ENCODE data around the gene CDC42BPB. TPM values are rescaled to one million over a fixed set of nuclear protein-coding genes. Genes with fewer than 3 reads are reported as not detected.

The CDC42BPB gene
- total RNA-seq, 1 donor, result 118 TPM

DNA sequence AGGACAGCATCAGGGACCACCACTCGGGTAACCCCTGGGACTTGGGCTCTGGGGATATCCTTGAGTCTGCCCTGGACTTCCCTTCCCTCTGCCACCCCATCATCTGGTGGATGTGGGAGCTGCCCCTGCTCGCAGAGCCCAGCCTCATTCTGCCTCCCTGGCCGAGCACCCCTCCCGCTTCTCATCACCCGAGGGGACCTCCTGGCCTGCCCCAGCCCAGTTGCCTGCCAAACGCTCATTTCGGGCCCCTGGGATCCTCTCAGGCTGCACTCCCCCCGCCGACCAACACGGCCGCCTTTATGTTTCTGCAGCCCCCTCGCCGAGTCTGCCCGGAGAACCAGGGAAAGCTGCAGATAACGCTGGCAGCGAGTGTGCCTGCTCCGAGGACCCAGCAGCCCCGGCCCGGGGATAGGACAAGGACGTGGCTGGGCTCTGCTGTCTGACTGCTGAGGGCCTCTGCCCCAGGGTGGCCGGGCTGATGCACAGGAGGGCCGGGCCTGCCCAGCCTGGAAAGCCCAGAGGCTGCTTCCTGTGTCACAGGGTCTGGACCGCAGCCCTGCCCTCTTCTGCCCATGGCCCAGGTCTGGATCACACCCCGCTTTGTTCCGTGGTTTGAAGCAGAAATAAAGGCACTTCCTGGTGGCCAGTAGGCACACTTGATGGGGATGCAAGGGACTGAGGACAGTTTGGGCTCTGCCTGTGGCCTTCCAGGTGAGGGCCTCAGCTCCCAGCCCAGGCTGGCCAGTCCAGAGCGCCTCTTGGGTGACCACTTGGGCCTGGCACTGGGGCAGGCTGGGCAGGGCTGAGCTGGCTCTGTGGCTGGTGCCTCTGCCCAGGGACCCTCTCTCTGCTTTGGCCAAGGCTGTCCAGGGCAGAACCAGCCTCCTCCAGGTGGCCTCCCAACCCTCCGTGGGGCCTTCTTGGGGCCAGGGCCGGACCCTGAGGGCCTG is 32.3 kb upstream of the CDC42BPB start:
- TF ChIP-seq CTCF (IDR thresholded peaks at IDR 0.05; ENCODE audit: extremely low read depth, low read depth, low read length), result no peak
- Histone ChIP-seq H4K20me1 (ENCODE audit: insufficient read depth, low read length) (no peaks in the 10 kb centered on the region), H3K4me1 (ENCODE audit: insufficient read depth, low read length) (no peaks in the 10 kb centered on the region), H2AFZ (ENCODE audit: low read length) (no peak overlapping the region), H3K79me2 (ENCODE audit: insufficient read depth, low read length) (no peaks in the 10 kb centered on the region), H3K36me3 (ENCODE audit: insufficient read depth, low read length) (no peaks in the 10 kb centered on the region), H3K27ac (ENCODE audit: low read depth, low read length) (no peak overlapping the region), H3K9me3 (ENCODE audit: low read depth, low read length) (no peaks in the 10 kb centered on the region), H3K27me3 (ENCODE audit: insufficient read depth, low read length) (peaks cover 2% of the 10 kb centered on the region), H3K4me3 (ENCODE audit: insufficient read depth, low read length) (no peak overlapping the region), H3K4me2 (ENCODE audit: insufficient read depth, low read length) (no peak overlapping the region)
- DNase-seq (ENCODE audit: insufficient read length, low spot score, missing footprints), result peak; percentile 85

- Histone ChIP-seq H3K27me3 (ENCODE audit: insufficient read depth, low read length) (peaks cover 8% of the 10 kb centered on the region), H3K9me3 (ENCODE audit: low read depth, low read length) (no peaks in the 10 kb centered on the region), H2AFZ (ENCODE audit: low read length) (no peak overlapping the region), H4K20me1 (ENCODE audit: insufficient read depth, low read length) (no peaks in the 10 kb centered on the region), H3K4me3 (ENCODE audit: insufficient read depth, low read length) (no peak overlapping the region), H3K36me3 (ENCODE audit: insufficient read depth, low read length) (no peaks in the 10 kb centered on the region), H3K79me2 (ENCODE audit: insufficient read depth, low read length) (no peaks in the 10 kb centered on the region), H3K4me1 (ENCODE audit: insufficient read depth, low read length) (no peaks in the 10 kb centered on the region), H3K4me2 (ENCODE audit: insufficient read depth, low read length) (no peak overlapping the region), H3K27ac (ENCODE audit: low read depth, low read length) (no peak overlapping the region)
- TF ChIP-seq CTCF (IDR thresholded peaks at IDR 0.05; ENCODE audit: extremely low read depth, low read depth, low read length), result no peak
- DNase-seq (ENCODE audit: insufficient read length, low spot score, missing footprints), result peak; percentile 72
Measured at GRCh38 chr14:103088921-103089320, 31.6 kb upstream of the CDC42BPB start.

GRCh38 chr14:103087343-103087835 is 30.0 kb upstream of the CDC42BPB start:
- TF ChIP-seq CTCF (IDR thresholded peaks at IDR 0.05; ENCODE audit: extremely low read depth, low read depth, low read length), result no peak
- Histone ChIP-seq H2AFZ (ENCODE audit: low read length) (no peak overlapping the region), H3K4me1 (ENCODE audit: insufficient read depth, low read length) (no peaks in the 10 kb centered on the region), H3K36me3 (ENCODE audit: insufficient read depth, low read length) (no peaks in the 10 kb centered on the region), H3K27ac (ENCODE audit: low read depth, low read length) (no peak overlapping the region), H3K4me2 (ENCODE audit: insufficient read depth, low read length) (no peak overlapping the region), H4K20me1 (ENCODE audit: insufficient read depth, low read length) (no peaks in the 10 kb centered on the region), H3K27me3 (ENCODE audit: insufficient read depth, low read length) (peaks cover 10% of the 10 kb centered on the region), H3K4me3 (ENCODE audit: insufficient read depth, low read length) (no peak overlapping the region), H3K9me3 (ENCODE audit: low read depth, low read length) (no peaks in the 10 kb centered on the region), H3K79me2 (ENCODE audit: insufficient read depth, low read length) (no peaks in the 10 kb centered on the region)
- DNase-seq (ENCODE audit: insufficient read length, low spot score, missing footprints), result peak; percentile 85

GRCh38 chr14:103086771-103087342 is 29.5 kb upstream of the CDC42BPB start:
- peak; percentile 87 for DNase-seq (ENCODE audit: insufficient read length, low spot score, missing footprints)
- TF ChIP-seq CTCF (IDR thresholded peaks at IDR 0.05; ENCODE audit: extremely low read depth, low read depth, low read length), result no peak
- peaks cover 10% of the 10 kb centered on the region for H3K27me3 ChIP-seq (ENCODE audit: insufficient read depth, low read length)

More at GRCh38 chr14:103086771-103087342, 29.5 kb upstream of the CDC42BPB start:
- H2AFZ ChIP-seq (ENCODE audit: low read length), result no peak overlapping the region
- H3K9me3 ChIP-seq (ENCODE audit: low read depth, low read length), result no peaks in the 10 kb centered on the region
- H3K79me2 ChIP-seq (ENCODE audit: insufficient read depth, low read length), result no peaks in the 10 kb centered on the region
- H3K27ac ChIP-seq (ENCODE audit: low read depth, low read length), result no peak overlapping the region
- H3K36me3 ChIP-seq (ENCODE audit: insufficient read depth, low read length), result no peaks in the 10 kb centered on the region
- H4K20me1 ChIP-seq (ENCODE audit: insufficient read depth, low read length), result no peaks in the 10 kb centered on the region
- H3K4me3 ChIP-seq (ENCODE audit: insufficient read depth, low read length), result no peak overlapping the region
- H3K4me1 ChIP-seq (ENCODE audit: insufficient read depth, low read length), result no peaks in the 10 kb centered on the region
- H3K4me2 ChIP-seq (ENCODE audit: insufficient read depth, low read length), result no peak overlapping the region
